Stimulated activated naive CD8-positive, alpha-beta T cell treated with anti-CD3 and anti-CD28 coated beads, Interleukin-15, amount 100 ng/mL, for 72 hours (primary cell): ENCODE measurements around the gene DCLRE1C.
A peak's percentile ranks its signal among the peaks of the same experiment; 100 is the strongest.
"Not testable (repeated sequence)": the region's sequence is repeated elsewhere in the genome, so short reads cannot be mapped to it uniquely, and the experiment has no call there.

Source experiments
- ATAC-seq: fragments of 150-1000 bp; cut with Tn5 transposase; 2 replicates; pipeline ENCODE4 v1.10.0; 2021; ENCODE audit warnings: mild to moderate bottlenecking, moderate library complexity
- DNase-seq, 2 donors: peaks; one replicate each; pipeline ENCODE4 v3.0.0; 2021 to 2022
- H3K27ac Mint-ChIP-seq, 2 donors: one replicate each; pipeline ENCODE4 v1.8.0; 2022; ENCODE audit warnings: mild to moderate bottlenecking in 2 of 2, mixed read lengths in 2 of 2, moderate library complexity in 2 of 2
- H3K27me3 Mint-ChIP-seq: one replicate; pipeline ENCODE4 v1.8.0; 2022; ENCODE audit warnings: mixed read lengths
- H3K4me1 Mint-ChIP-seq: one replicate; pipeline ENCODE4 v1.8.0; 2022; ENCODE audit warnings: mild to moderate bottlenecking, mixed read lengths
- H3K4me3 Mint-ChIP-seq, 2 donors: one replicate each; pipeline ENCODE4 v1.8.0; 2022; ENCODE audit warnings: mild to moderate bottlenecking in 2 of 2, mixed read lengths in 2 of 2, moderate library complexity in 1 of 2
- H3K9me3 Mint-ChIP-seq, 2 donors: one replicate each; pipeline ENCODE4 v1.8.0; 2022; ENCODE audit warnings: mixed read lengths in 2 of 2

DCLRE1C gene

GRCh38 chr10:14954001-14954770, at the start of gene DCLRE1C:
DCLRE1C (minus strand) TSS chr10:14954096; CDS start chr10:14954010, 86 bp downstream.
- peak within 1 kb of the TSS; percentile 88 to 96 for H3K4me3 Mint-ChIP-seq
- no peaks in the 10 kb centered on the region for H3K9me3 Mint-ChIP-seq
- H3K27ac Mint-ChIP-seq: peak within 1 kb of the TSS; percentile 99
- H3K4me1 Mint-ChIP-seq: peaks cover 79% of the 10 kb centered on the region
- peak; percentile 96 for ATAC-seq
- H3K27me3 Mint-ChIP-seq: no peaks in the 10 kb centered on the region
- DNase-seq: peak; percentile 87 to 93

- no peak for DNase-seq
Observed at GRCh38 chr10:14995964-14996565, 42.2 kb upstream of the DCLRE1C start.

GRCh38 chr10:14993500-14994455, 39.9 kb upstream of the DCLRE1C start:
- not testable (repeated sequence) for DNase-seq, H3K4me3 Mint-ChIP-seq, ATAC-seq, H3K27me3 Mint-ChIP-seq, H3K9me3 Mint-ChIP-seq, H3K27ac Mint-ChIP-seq
- H3K4me1 Mint-ChIP-seq: peaks cover 14% of the 10 kb centered on the region

More at GRCh38 chr10:14995964-14996565, 42.2 kb upstream of the DCLRE1C start:
- Mint-ChIP-seq H3K4me1 (peaks cover 8% of the 10 kb centered on the region), H3K4me3 (peak overlapping the region in 1 of 2 donors; percentile 34), H3K27me3 (no peaks in the 10 kb centered on the region), H3K27ac (no peak overlapping the region), H3K9me3 (peaks cover 0 to 7% of the 10 kb centered on the region in 2 donors)
- peak; percentile 54 for ATAC-seq

GRCh38 chr10:14992336-14992735, 38.4 kb upstream of the DCLRE1C start:
- H3K4me3 Mint-ChIP-seq, H3K27ac Mint-ChIP-seq, H3K27me3 Mint-ChIP-seq, H3K9me3 Mint-ChIP-seq, DNase-seq, ATAC-seq: not testable (repeated sequence)
- H3K4me1 Mint-ChIP-seq: peaks cover 14% of the 10 kb centered on the region

- H3K9me3 Mint-ChIP-seq, H3K4me3 Mint-ChIP-seq, H3K27me3 Mint-ChIP-seq, ATAC-seq, H3K27ac Mint-ChIP-seq: not testable (repeated sequence)
- peaks cover 14% of the 10 kb centered on the region for H3K4me1 Mint-ChIP-seq
- peak; percentile 66 to 85 for DNase-seq
Observed at GRCh38 chr10:14991035-14991749, 37.3 kb upstream of the DCLRE1C start.

GRCh38 chr10:14989552-14989951, 35.7 kb upstream of the DCLRE1C start:
- not testable (repeated sequence) for H3K27ac Mint-ChIP-seq, ATAC-seq, H3K27me3 Mint-ChIP-seq, DNase-seq, H3K9me3 Mint-ChIP-seq, H3K4me3 Mint-ChIP-seq
- peaks cover 14% of the 10 kb centered on the region for H3K4me1 Mint-ChIP-seq

GRCh38 chr10:14982744-14983143, 28.8 kb upstream of the DCLRE1C start:
- DNase-seq (no peak), ATAC-seq (no peak)
- H3K4me3 Mint-ChIP-seq: no peak overlapping the region
- no peak overlapping the region for H3K27ac Mint-ChIP-seq
- no peaks in the 10 kb centered on the region for H3K4me1 Mint-ChIP-seq
- H3K9me3 Mint-ChIP-seq: no peaks in the 10 kb centered on the region
- no peaks in the 10 kb centered on the region for H3K27me3 Mint-ChIP-seq

GRCh38 chr10:14975672-14976273, 21.9 kb upstream of the DCLRE1C start:
- Mint-ChIP-seq H3K27me3 (peaks cover 11% of the 10 kb centered on the region), H3K9me3 (no peaks in the 10 kb centered on the region), H3K4me1 (peaks cover 7% of the 10 kb centered on the region), H3K27ac (no peak overlapping the region), H3K4me3 (peak overlapping the region in 1 of 2 donors; percentile 31)
- no peak for DNase-seq
- ATAC-seq: no peak

GRCh38 chr10:14974153-14974998, 20.5 kb upstream of the DCLRE1C start:
- not testable (repeated sequence) for H3K4me1 Mint-ChIP-seq, DNase-seq, H3K9me3 Mint-ChIP-seq, H3K4me3 Mint-ChIP-seq, H3K27ac Mint-ChIP-seq, ATAC-seq
- peaks cover 11% of the 10 kb centered on the region for H3K27me3 Mint-ChIP-seq

GRCh38 chr10:14971867-14972448, 18.1 kb upstream of the DCLRE1C start:
- Mint-ChIP-seq H3K27ac (no peak overlapping the region), H3K4me3 (no peak overlapping the region), H3K27me3 (peaks cover 11% of the 10 kb centered on the region), H3K9me3 (no peaks in the 10 kb centered on the region), H3K4me1 (peaks cover 8% of the 10 kb centered on the region)
- ATAC-seq (peak; percentile 71), DNase-seq (peak; percentile 36 to 61)

- H3K4me3 Mint-ChIP-seq: no peak overlapping the region
- DNase-seq (no peak), ATAC-seq (no peak)
- peaks cover 5% of the 10 kb centered on the region for H3K4me1 Mint-ChIP-seq
- no peak overlapping the region for H3K27ac Mint-ChIP-seq
- H3K27me3 Mint-ChIP-seq: no peaks in the 10 kb centered on the region
- H3K9me3 Mint-ChIP-seq: no peaks in the 10 kb centered on the region
Observed at GRCh38 chr10:14967897-14968296, 14.0 kb upstream of the DCLRE1C start.

GRCh38 chr10:14959221-14960057, 5.5 kb upstream of the DCLRE1C start, which contains the start of gene MEIG1:
MEIG1 (plus strand) TSS chr10:14959388; CDS start chr10:14966469, 7,081 bp downstream.
- peak within 1 kb of the TSS; percentile 97 to 99 for H3K27ac Mint-ChIP-seq
- peak; percentile 96 to 98 for DNase-seq
- peaks cover 43% of the 10 kb centered on the region for H3K4me1 Mint-ChIP-seq
- peak; percentile 90 for ATAC-seq
- no peaks in the 10 kb centered on the region for H3K9me3 Mint-ChIP-seq
- H3K4me3 Mint-ChIP-seq: peak within 1 kb of the TSS; percentile 97 to 99
- no peaks in the 10 kb centered on the region for H3K27me3 Mint-ChIP-seq

- Mint-ChIP-seq H3K27me3 (no peaks in the 10 kb centered on the region), H3K27ac (peak overlapping the region; percentile 97 to 99), H3K4me1 (peaks cover 45% of the 10 kb centered on the region), H3K9me3 (no peaks in the 10 kb centered on the region), H3K4me3 (peak overlapping the region; percentile 97 to 99)
- ATAC-seq: no peak
- DNase-seq: no peak
Observed at GRCh38 chr10:14958872-14959220, 5.0 kb upstream of the DCLRE1C start.
